H9 (cell line): ENCODE measurements around the gene CRACR2A. TPM values are rescaled to one million over a fixed set of nuclear protein-coding genes. Genes with fewer than 3 reads are reported as not detected.

Source experiments
- DNase-seq: peaks from one replicate; pipeline ENCODE4 v3.0.0-alpha.2; 2017
- H2AFZ ChIP-seq: one replicate; pipeline ENCODE4 v1.6.1; 2013; ENCODE audit warnings: mild to moderate bottlenecking, low read length, control low read depth, moderate library complexity
- H2AK5ac ChIP-seq: 2 replicates; pipeline ENCODE4 v1.6.1; 2013; ENCODE audit warnings: low read length, control low read depth, mixed read lengths; ENCODE audit not compliant: insufficient read length
- H2BK120ac ChIP-seq: one replicate; pipeline ENCODE4 v1.6.1; 2013; ENCODE audit warnings: low read depth, mild to moderate bottlenecking, low read length, control low read depth, inconsistent platforms; ENCODE audit not compliant: poor library complexity, severe bottlenecking
- H2BK12ac ChIP-seq: 2 replicates; pipeline ENCODE4 v1.6.1; 2013; ENCODE audit warnings: low read length, control low read depth, mixed read lengths, low read depth; ENCODE audit not compliant: insufficient read length
- H2BK15ac ChIP-seq: 2 replicates; pipeline ENCODE4 v1.6.1; 2013; ENCODE audit warnings: low read depth, low read length, control low read depth
- H2BK20ac ChIP-seq: one replicate; pipeline ENCODE4 v1.6.1; 2013; ENCODE audit warnings: low read depth, mild to moderate bottlenecking, low read length, control low read depth, inconsistent platforms; ENCODE audit not compliant: poor library complexity, severe bottlenecking
- H2BK5ac ChIP-seq: 2 replicates; pipeline ENCODE4 v1.6.1; 2013; ENCODE audit warnings: low read length, control low read depth, mixed read lengths; ENCODE audit not compliant: insufficient read length
- H3K14ac ChIP-seq: 2 replicates; pipeline ENCODE4 v1.6.1; 2013; ENCODE audit warnings: low read length, control low read depth; ENCODE audit not compliant: insufficient read depth
- H3K18ac ChIP-seq: 2 replicates; pipeline ENCODE4 v1.6.1; 2013; ENCODE audit warnings: low read depth, mild to moderate bottlenecking, mixed read lengths, low read length, control low read depth; ENCODE audit not compliant: insufficient read length
- H3K23ac ChIP-seq: 2 replicates; pipeline ENCODE4 v1.6.1; 2013; ENCODE audit warnings: low read length, control low read depth, mixed read lengths, low read depth; ENCODE audit not compliant: insufficient read length
- H3K23me2 ChIP-seq: 2 replicates; pipeline ENCODE4 v1.6.1; 2013; ENCODE audit warnings: low read depth, mild to moderate bottlenecking, mixed read lengths, low read length, control low read depth; ENCODE audit not compliant: insufficient read length, poor library complexity, severe bottlenecking
- H3K27ac ChIP-seq: 2 replicates; pipeline ENCODE4 v1.5.1; 2013; ENCODE audit warnings: low read length, control low read depth, mixed read lengths, low read depth; ENCODE audit not compliant: insufficient read length
- H3K27me3 ChIP-seq: 2 replicates; pipeline ENCODE4 v1.6.1; 2013; ENCODE audit warnings: low read length, control low read depth, inconsistent platforms; ENCODE audit not compliant: insufficient read depth
- H3K4ac ChIP-seq: 2 replicates; pipeline ENCODE4 v1.6.1; 2013; ENCODE audit warnings: low read depth, mild to moderate bottlenecking, control low read depth, inconsistent platforms, low read length, moderate library complexity
- H3K4me1 ChIP-seq: 2 replicates; pipeline ENCODE4 v1.6.1; 2013; ENCODE audit warnings: low read length, control low read depth, inconsistent platforms; ENCODE audit not compliant: insufficient read depth
- H3K4me2 ChIP-seq: 2 replicates; pipeline ENCODE4 v1.6.1; 2013; ENCODE audit warnings: low read length, control low read depth, mixed read lengths; ENCODE audit not compliant: insufficient read length, insufficient read depth
- H3K56ac ChIP-seq: 2 replicates; pipeline ENCODE4 v1.6.1; 2013; ENCODE audit warnings: low read depth, mild to moderate bottlenecking, mixed read lengths, low read length, control low read depth; ENCODE audit not compliant: insufficient read length
- H3K79me1 ChIP-seq: 2 replicates; pipeline ENCODE4 v1.6.1; 2013; ENCODE audit warnings: low read depth, mild to moderate bottlenecking, moderate library complexity, low read length, control low read depth, inconsistent platforms; ENCODE audit not compliant: insufficient read depth, poor library complexity, severe bottlenecking
- H3K79me2 ChIP-seq: 2 replicates; pipeline ENCODE4 v1.6.1; 2013; ENCODE audit warnings: low read length, control low read depth, inconsistent platforms; ENCODE audit not compliant: insufficient read depth
- H3K9ac ChIP-seq: 2 replicates; pipeline ENCODE4 v1.6.1; 2013; ENCODE audit warnings: low read length, control low read depth, mixed read lengths; ENCODE audit not compliant: insufficient read length; ENCODE audit errors: extremely low read depth
- H3K9me3 ChIP-seq: one replicate; pipeline ENCODE4 v1.6.1; 2013; ENCODE audit warnings: low read depth, low read length, inconsistent platforms; ENCODE audit not compliant: control insufficient read depth
- H3T11ph ChIP-seq: one replicate; pipeline ENCODE4 v1.6.1; 2013; ENCODE audit warnings: mild to moderate bottlenecking, low read length, control low read depth, inconsistent platforms
- H4K20me1 ChIP-seq: one replicate; pipeline ENCODE4 v1.6.1; 2013; ENCODE audit not compliant: control insufficient read depth, insufficient read length, insufficient read depth
- H4K5ac ChIP-seq: 2 replicates; pipeline ENCODE4 v1.6.1; 2013; ENCODE audit warnings: low read depth, mild to moderate bottlenecking, mixed read lengths, low read length, control low read depth; ENCODE audit not compliant: insufficient read length
- H4K8ac ChIP-seq: replicated peaks from 2 replicates; pipeline ENCODE4 v1.6.1; 2013; ENCODE audit warnings: low read length, control low read depth, mixed read lengths, low read depth; ENCODE audit not compliant: insufficient read length
- H4K91ac ChIP-seq: 2 replicates; pipeline ENCODE4 v1.6.1; 2013; ENCODE audit warnings: low read depth, mild to moderate bottlenecking, moderate library complexity, mixed read lengths, low read length, control low read depth; ENCODE audit not compliant: insufficient read length
- H3K27ac Mint-ChIP-seq, 3 experiments: 2 replicates in 2 of 3; 3 replicates in 1 of 3; pipeline ENCODE4 v1.8.0; 2020 to 2021; ENCODE audit warnings: mixed read lengths in 3 of 3, mild to moderate bottlenecking in 1 of 3, moderate library complexity in 1 of 3
- H3K27me3 Mint-ChIP-seq: 2 replicates; pipeline ENCODE4 v1.8.0; 2021; ENCODE audit warnings: low read depth, mild to moderate bottlenecking, moderate library complexity, mixed read lengths
- H3K36me3 Mint-ChIP-seq, 3 experiments: 2 replicates in 2 of 3; 3 replicates in 1 of 3; pipeline ENCODE4 v1.8.0; 2020 to 2021; ENCODE audit warnings: low read depth in 3 of 3, mixed read lengths in 3 of 3; ENCODE audit not compliant: insufficient read depth in 1 of 3
- H3K4me1 Mint-ChIP-seq, 2 experiments: 2 replicates each; pipeline ENCODE4 v1.8.0; 2020; ENCODE audit warnings: mixed read lengths in 2 of 2
- H3K4me3 Mint-ChIP-seq, 2 experiments: 2 replicates in 1 of 2; 3 replicates in 1 of 2; pipeline ENCODE4 v1.8.0; 2020 to 2021; ENCODE audit warnings: mild to moderate bottlenecking in 2 of 2, mixed read lengths in 2 of 2, moderate library complexity in 1 of 2
- H3K9me3 Mint-ChIP-seq, 2 experiments: 2 replicates in 1 of 2; 3 replicates in 1 of 2; pipeline ENCODE4 v1.8.0; 2020; ENCODE audit warnings: mild to moderate bottlenecking in 2 of 2, mixed read lengths in 2 of 2, moderate library complexity in 1 of 2
- WGBS: extraction: QIAGEN DNeasy Blood & Tissue Kit; methylation state at CpG from one replicate; pipeline ENCODE4 v1.1.7; 2013; ENCODE audit warnings: missing lambda C conversion rate, low lambda C conversion rate, mixed read lengths; ENCODE audit not compliant: insufficient read length; ENCODE audit errors: extremely low coverage; 5-methylcytosine and 5-hydroxymethylcytosine counted together
- total RNA-seq: library from RNA; stranded (reverse); gene quantifications from 2 replicates; pipeline ENCODE4 v1.2.1, GENCODE V29; 2021
- TF ChIP-seq, protein P1 (sequence below): fragments of 200-600 bp; sonication (generic); conservative IDR thresholded peaks from 3 replicates; pipeline ENCODE4 v1.8.0; 2021; ENCODE audit warnings: antibody characterized with exemption, mild to moderate bottlenecking

CRACR2A gene
- total RNA-seq, 1 experiment from 2014 or later, result 2.0 TPM

- Histone ChIP-seq H4K8ac (no peak overlapping the region), H2AFZ (no peak overlapping the region), H3K23me2 (no peaks in the 10 kb centered on the region), H2BK12ac (no peak overlapping the region), H3K23ac (no peak overlapping the region), H3K18ac (no peak overlapping the region), H2BK15ac (no peak overlapping the region), H3K56ac (no peak overlapping the region), H3K4me1 (no peaks in the 10 kb centered on the region), H3K9me3 (no peaks in the 10 kb centered on the region), H3K27me3 (no peaks in the 10 kb centered on the region), H3K79me1 (no peaks in the 10 kb centered on the region), H3T11ph (no peak overlapping the region), H2AK5ac (no peak overlapping the region), H3K27ac (no peak overlapping the region), H3K4me2 (no peak overlapping the region), H4K91ac (no peak overlapping the region), H2BK120ac (no peak overlapping the region), H3K4ac (no peak overlapping the region), H2BK20ac (no peak overlapping the region), H2BK5ac (no peak overlapping the region), H3K9ac (no peak overlapping the region), H3K14ac (no peak overlapping the region), H4K20me1 (no peaks in the 10 kb centered on the region), H3K79me2 (no peaks in the 10 kb centered on the region), H4K5ac (no peak overlapping the region)
- no CpG with 5 or more reads among the region's 6 CpGs for WGBS
- Mint-ChIP-seq H3K9me3 (no peaks in the 10 kb centered on the region; a peak in 1 of 5 replicates), H3K4me3 (no peak overlapping the region), H3K4me1 (peaks cover 4 to 5% of the 10 kb centered on the region in 2 experiments; a peak in 3 of 4 replicates), H3K27ac (no peak overlapping the region), H3K36me3 (no peaks in the 10 kb centered on the region), H3K27me3 (no peaks in the 10 kb centered on the region)
- no peak for DNase-seq
- TF ChIP-seq, protein P1, sequence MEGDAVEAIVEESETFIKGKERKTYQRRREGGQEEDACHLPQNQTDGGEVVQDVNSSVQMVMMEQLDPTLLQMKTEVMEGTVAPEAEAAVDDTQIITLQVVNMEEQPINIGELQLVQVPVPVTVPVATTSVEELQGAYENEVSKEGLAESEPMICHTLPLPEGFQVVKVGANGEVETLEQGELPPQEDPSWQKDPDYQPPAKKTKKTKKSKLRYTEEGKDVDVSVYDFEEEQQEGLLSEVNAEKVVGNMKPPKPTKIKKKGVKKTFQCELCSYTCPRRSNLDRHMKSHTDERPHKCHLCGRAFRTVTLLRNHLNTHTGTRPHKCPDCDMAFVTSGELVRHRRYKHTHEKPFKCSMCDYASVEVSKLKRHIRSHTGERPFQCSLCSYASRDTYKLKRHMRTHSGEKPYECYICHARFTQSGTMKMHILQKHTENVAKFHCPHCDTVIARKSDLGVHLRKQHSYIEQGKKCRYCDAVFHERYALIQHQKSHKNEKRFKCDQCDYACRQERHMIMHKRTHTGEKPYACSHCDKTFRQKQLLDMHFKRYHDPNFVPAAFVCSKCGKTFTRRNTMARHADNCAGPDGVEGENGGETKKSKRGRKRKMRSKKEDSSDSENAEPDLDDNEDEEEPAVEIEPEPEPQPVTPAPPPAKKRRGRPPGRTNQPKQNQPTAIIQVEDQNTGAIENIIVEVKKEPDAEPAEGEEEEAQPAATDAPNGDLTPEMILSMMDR, result no peak; the same call in 2 of the 3 replicates
Measured at GRCh38 chr12:3681595-3682061, 71.3 kb downstream of the CRACR2A start.
